Cardiac muscle cell (in vitro differentiated cells and primary cell): ENCODE results near the gene ARHGAP44. TPM values are rescaled to one million over a fixed set of nuclear protein-coding genes. Genes with fewer than 3 reads are reported as not detected.

Experiments
- DNase-seq, 2 donors: peaks; one replicate each; pipeline versions ENCODE4 v3.0.0 to v3.0.0-alpha.2; 2010 to 2017; ENCODE audit warnings: low read depth in 1 of 2, low spot score in 1 of 2
- H3K27ac ChIP-seq: fragments of 200-600 bp; sonication (generic); 2 replicates; pipeline ENCODE4 v1.5.1; 2016
- H3K27me3 ChIP-seq: fragments of 200-600 bp; sonication (generic); 2 replicates; pipeline ENCODE4 v1.6.0; 2016; ENCODE audit warnings: control low read depth
- H3K36me3 ChIP-seq: fragments of 200-600 bp; sonication (generic); 2 replicates; pipeline ENCODE4 v1.5.1; 2016; ENCODE audit warnings: control low read depth
- H3K4me1 ChIP-seq: fragments of 200-600 bp; sonication (generic); 2 replicates; pipeline ENCODE4 v1.8.1; 2017; ENCODE audit warnings: low read depth, mild to moderate bottlenecking, mixed run types
- H3K4me3 ChIP-seq: fragments of 200-600 bp; sonication (generic); 2 replicates; pipeline ENCODE4 v1.5.1; 2016; ENCODE audit warnings: mild to moderate bottlenecking
- H3K9me3 ChIP-seq: fragments of 200-600 bp; sonication (generic); 2 replicates; pipeline ENCODE4 v1.5.1; 2017; ENCODE audit warnings: low read depth, mild to moderate bottlenecking, control low read depth
- polyA plus RNA-seq: library from polyadenylated mRNA; unstranded; fragments of >200 nt; fragmentation: Nextera tagmentation; extraction: Ambion mirVana; gene quantifications from 2 replicates; pipeline ENCODE4 v1.2.1, GENCODE V29; 2016
- total RNA-seq: library from RNA; depleted of rRNA; stranded (reverse); fragments of >200 nt; gene quantifications from 2 replicates; pipeline ENCODE4 v1.2.3, GENCODE V29; 2016
- TF ChIP-seq, protein P1 (sequence below): IDR thresholded peaks from 2 replicates; pipeline ENCODE4 v1.5.1; 2012; ENCODE audit warnings: low read depth, mild to moderate bottlenecking, low read length

ARHGAP44 gene, protein sequence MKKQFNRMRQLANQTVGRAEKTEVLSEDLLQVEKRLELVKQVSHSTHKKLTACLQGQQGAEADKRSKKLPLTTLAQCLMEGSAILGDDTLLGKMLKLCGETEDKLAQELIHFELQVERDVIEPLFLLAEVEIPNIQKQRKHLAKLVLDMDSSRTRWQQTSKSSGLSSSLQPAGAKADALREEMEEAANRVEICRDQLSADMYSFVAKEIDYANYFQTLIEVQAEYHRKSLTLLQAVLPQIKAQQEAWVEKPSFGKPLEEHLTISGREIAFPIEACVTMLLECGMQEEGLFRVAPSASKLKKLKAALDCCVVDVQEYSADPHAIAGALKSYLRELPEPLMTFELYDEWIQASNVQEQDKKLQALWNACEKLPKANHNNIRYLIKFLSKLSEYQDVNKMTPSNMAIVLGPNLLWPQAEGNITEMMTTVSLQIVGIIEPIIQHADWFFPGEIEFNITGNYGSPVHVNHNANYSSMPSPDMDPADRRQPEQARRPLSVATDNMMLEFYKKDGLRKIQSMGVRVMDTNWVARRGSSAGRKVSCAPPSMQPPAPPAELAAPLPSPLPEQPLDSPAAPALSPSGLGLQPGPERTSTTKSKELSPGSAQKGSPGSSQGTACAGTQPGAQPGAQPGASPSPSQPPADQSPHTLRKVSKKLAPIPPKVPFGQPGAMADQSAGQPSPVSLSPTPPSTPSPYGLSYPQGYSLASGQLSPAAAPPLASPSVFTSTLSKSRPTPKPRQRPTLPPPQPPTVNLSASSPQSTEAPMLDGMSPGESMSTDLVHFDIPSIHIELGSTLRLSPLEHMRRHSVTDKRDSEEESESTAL
- total RNA-seq (7.1 and 13.5 TPM in 2 replicates), polyA plus RNA-seq (10.2 and 16.5 TPM in 2 replicates)

DNA sequence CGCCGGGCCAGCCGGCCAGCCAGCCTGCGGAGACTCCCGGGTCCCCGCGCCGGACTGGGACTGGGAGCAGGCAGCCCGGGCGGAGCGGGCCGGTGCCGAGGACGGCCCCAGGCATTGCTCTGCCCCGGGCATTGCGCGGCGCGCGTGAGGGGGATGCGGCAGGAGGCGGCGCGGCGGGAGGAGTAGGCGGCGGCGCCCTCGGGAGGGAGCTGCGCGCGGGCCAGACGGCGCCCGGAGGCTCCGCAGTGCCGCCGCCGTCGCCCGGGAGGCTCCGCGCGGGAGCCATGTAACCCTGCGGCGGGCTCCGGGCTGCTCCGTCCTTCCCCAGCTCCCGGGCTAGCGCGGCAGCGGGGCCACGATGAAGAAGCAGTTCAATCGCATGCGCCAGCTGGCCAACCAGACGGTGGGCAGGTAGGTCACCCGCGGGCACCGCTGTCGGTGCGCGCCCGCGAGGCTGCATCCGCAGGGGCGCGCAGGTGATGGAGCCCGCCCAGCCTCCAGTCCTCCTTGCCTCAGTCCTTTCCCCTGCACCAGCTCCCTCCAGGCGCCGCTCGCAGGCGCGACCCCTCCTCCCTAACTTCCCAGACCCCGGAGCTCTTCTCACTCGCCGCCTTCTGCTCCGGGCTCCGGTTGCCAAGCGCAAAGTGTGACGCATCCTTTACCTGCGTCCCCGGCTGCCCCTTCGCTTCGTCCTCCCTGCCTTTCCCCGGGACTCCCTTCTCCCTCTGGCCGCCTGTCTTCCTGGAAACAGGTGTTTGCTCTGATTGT is at the start of gene ARHGAP44:
TSS of gene ARHGAP44 (plus strand) at position 18 of the 768 bp plus-strand sequence. CDS start at position 359, 341 bp downstream.
- no peaks in the 10 kb centered on the region for H3K9me3 ChIP-seq
- peak within 1 kb of the TSS; percentile 53 for H3K27ac ChIP-seq
- no peaks in the 10 kb centered on the region for H3K27me3 ChIP-seq
- peak; percentile 76 to 84 for DNase-seq
- no peaks in the 10 kb centered on the region for H3K36me3 ChIP-seq
- H3K4me3 ChIP-seq: peak within 1 kb of the TSS; percentile 92
- H3K4me1 ChIP-seq: peaks cover 8% of the 10 kb centered on the region
- TF ChIP-seq, protein P1, sequence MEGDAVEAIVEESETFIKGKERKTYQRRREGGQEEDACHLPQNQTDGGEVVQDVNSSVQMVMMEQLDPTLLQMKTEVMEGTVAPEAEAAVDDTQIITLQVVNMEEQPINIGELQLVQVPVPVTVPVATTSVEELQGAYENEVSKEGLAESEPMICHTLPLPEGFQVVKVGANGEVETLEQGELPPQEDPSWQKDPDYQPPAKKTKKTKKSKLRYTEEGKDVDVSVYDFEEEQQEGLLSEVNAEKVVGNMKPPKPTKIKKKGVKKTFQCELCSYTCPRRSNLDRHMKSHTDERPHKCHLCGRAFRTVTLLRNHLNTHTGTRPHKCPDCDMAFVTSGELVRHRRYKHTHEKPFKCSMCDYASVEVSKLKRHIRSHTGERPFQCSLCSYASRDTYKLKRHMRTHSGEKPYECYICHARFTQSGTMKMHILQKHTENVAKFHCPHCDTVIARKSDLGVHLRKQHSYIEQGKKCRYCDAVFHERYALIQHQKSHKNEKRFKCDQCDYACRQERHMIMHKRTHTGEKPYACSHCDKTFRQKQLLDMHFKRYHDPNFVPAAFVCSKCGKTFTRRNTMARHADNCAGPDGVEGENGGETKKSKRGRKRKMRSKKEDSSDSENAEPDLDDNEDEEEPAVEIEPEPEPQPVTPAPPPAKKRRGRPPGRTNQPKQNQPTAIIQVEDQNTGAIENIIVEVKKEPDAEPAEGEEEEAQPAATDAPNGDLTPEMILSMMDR: no peak

DNA sequence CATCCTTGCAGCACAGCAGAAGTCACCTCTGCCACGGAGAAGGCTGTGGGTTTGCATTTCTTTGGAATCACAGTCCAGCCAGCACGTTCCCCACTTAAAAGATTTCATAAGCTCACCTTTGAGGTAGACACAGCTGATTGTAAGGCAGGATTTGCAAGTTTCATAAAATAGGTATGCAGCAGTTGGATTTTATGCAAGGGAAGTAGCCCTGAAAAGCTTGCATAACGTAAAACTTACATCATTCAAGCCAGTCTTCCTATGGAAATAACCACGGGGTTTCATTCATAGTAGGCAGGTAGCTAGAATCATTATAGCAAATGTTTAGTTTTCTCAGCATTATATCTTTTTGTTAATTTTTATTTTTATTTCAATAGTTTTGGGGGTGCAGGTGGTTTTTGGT is 49.8 kb upstream of the ARHGAP44 start:
- H3K4me1 ChIP-seq: peaks cover 44% of the 10 kb centered on the region
- H3K36me3 ChIP-seq: peaks cover 64% of the 10 kb centered on the region
- TF ChIP-seq, protein P1: no peak
- H3K27me3 ChIP-seq: no peaks in the 10 kb centered on the region
- no peak overlapping the region for H3K4me3 ChIP-seq
- no peak for DNase-seq
- no peaks in the 10 kb centered on the region for H3K9me3 ChIP-seq
- peak overlapping the region; percentile 98 for H3K27ac ChIP-seq

DNA sequence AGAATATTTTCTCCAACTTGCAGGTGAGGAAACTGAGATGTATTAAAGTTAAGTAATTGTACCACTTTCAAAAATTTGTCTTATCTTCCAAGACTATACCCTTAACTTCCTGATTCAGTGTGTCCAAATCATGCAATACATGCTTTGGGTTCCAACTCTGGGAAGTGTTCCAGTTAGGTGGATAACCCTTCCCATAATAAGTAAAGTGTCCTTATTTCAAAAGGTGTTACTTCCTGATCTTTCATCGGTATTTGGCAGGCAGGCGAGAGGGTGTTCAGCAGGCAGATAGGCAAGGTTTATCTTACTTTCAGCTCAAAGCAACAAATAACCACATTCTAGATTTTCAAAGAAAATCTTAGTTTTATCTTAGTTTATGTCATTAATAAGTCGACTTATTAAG is 46.3 kb upstream of the ARHGAP44 start:
- Histone ChIP-seq H3K36me3 (peaks cover 65% of the 10 kb centered on the region), H3K27ac (peak overlapping the region; percentile 79), H3K9me3 (no peaks in the 10 kb centered on the region), H3K4me3 (no peak overlapping the region), H3K27me3 (no peaks in the 10 kb centered on the region), H3K4me1 (peaks cover 30% of the 10 kb centered on the region)
- TF ChIP-seq, protein P1: no peak
- DNase-seq: peak in 1 of 2 donors; percentile 21

DNA sequence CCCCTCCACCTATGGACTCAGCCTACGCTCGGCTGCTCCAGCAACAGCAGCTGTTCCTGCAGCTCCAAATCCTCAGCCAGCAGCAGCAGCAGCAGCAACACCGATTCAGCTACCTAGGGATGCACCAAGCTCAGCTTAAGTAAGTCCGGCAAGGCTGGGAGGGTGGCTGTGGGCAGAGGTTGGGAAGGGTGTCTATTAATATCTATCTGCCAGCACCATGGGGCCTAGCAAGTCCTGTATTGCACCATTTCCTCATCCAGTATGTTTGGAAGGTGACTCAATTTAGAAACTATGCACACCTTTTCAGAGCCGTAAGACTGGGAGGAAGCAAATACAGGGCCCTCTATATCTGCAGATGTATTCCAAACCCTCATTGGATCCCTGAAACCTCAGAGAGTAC is 45.0 kb upstream of the ARHGAP44 start:
- Histone ChIP-seq H3K9me3 (no peaks in the 10 kb centered on the region), H3K27me3 (no peaks in the 10 kb centered on the region), H3K36me3 (peaks cover 66% of the 10 kb centered on the region), H3K27ac (peak overlapping the region; percentile 42), H3K4me1 (peaks cover 30% of the 10 kb centered on the region), H3K4me3 (no peak overlapping the region)
- TF ChIP-seq, protein P1: no peak
- peak in 1 of 2 donors; percentile 36 for DNase-seq

DNA sequence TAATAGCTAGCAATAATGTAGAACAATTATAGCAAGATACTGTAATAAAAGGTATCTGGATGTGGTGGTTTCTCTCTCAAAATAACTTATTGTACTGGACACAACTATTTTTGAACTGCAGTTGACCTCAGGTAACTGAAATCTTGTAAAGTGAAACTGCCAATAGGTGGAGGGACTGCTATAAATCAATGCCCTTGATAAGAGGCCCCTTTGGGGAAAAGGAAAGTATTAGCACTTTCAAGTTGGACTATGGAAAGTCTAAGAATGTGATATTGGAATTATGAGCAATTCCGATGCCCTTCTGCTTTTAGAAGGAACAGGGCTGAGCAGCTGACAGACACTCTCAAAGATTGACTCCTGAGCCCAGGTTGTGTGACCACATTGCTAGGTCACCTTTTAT is 44.5 kb upstream of the ARHGAP44 start:
- Histone ChIP-seq H3K36me3 (peaks cover 62% of the 10 kb centered on the region), H3K27ac (peak overlapping the region; percentile 42), H3K4me3 (no peak overlapping the region), H3K4me1 (peaks cover 30% of the 10 kb centered on the region), H3K9me3 (no peaks in the 10 kb centered on the region), H3K27me3 (no peaks in the 10 kb centered on the region)
- DNase-seq: no peak
- TF ChIP-seq, protein P1: no peak
